Neural progenitor cell (in vitro differentiated cells): Measurements from ENCODE around the gene SHFL. TPM values are rescaled to one million over a fixed set of nuclear protein-coding genes. Genes with fewer than 3 reads are reported as not detected.

Experiments used
- DNase-seq: peaks from one replicate; pipeline ENCODE4 v3.0.0-alpha.2; 2016; ENCODE audit warnings: low spot score
- H2AFZ ChIP-seq: fragments of 200-600 bp; sonication (generic); replicated peaks from 2 replicates; pipeline ENCODE4 v1.6.1; 2016; ENCODE audit warnings: antibody characterized with exemption
- H3F3A ChIP-seq: fragments of 200-600 bp; sonication (generic); 2 replicates; pipeline ENCODE4 v1.6.1; 2016; ENCODE audit warnings: antibody characterized with exemption, low read depth
- H3K27ac ChIP-seq: fragments of 200-600 bp; sonication (generic); 2 replicates; pipeline ENCODE4 v1.5.1; 2016; ENCODE audit warnings: mild to moderate bottlenecking
- H3K27me3 ChIP-seq: fragments of 200-600 bp; sonication (generic); 2 replicates; pipeline ENCODE4 v1.6.1; 2016; ENCODE audit warnings: mild to moderate bottlenecking, moderate library complexity
- H3K36me3 ChIP-seq: fragments of 200-600 bp; sonication (generic); 2 replicates; pipeline ENCODE4 v1.5.1; 2016
- H3K4me1 ChIP-seq: fragments of 200-600 bp; sonication (generic); 2 replicates; pipeline ENCODE4 v1.6.1; 2016; ENCODE audit warnings: mixed run types
- H3K4me2 ChIP-seq: fragments of 200-600 bp; sonication (generic); 2 replicates; pipeline ENCODE4 v1.6.1; 2016
- H3K4me3 ChIP-seq: fragments of 200-600 bp; sonication (generic); 2 replicates; pipeline ENCODE4 v1.5.1; 2016
- H3K79me2 ChIP-seq: fragments of 200-600 bp; sonication (generic); 2 replicates; pipeline ENCODE4 v1.6.1; 2016; ENCODE audit warnings: low read depth
- H3K9ac ChIP-seq: fragments of 200-600 bp; sonication (generic); 2 replicates; pipeline ENCODE4 v1.6.1; 2016
- H3K9me3 ChIP-seq: fragments of 200-600 bp; sonication (generic); 2 replicates; pipeline ENCODE4 v1.5.1; 2016; ENCODE audit warnings: low read depth
- H4K20me1 ChIP-seq: fragments of 200-600 bp; sonication (generic); 2 replicates; pipeline ENCODE4 v1.6.1; 2016; ENCODE audit warnings: low read depth
- H3K27ac Mint-ChIP-seq: 3 replicates; pipeline ENCODE4 v1.8.0; 2021; ENCODE audit warnings: mixed read lengths
- H3K27me3 Mint-ChIP-seq: 2 replicates; pipeline ENCODE4 v1.8.0; 2022; ENCODE audit warnings: low read depth, mild to moderate bottlenecking, inconsistent platforms, moderate library complexity, mixed read lengths; ENCODE audit not compliant: insufficient read depth
- H3K36me3 Mint-ChIP-seq: 3 replicates; pipeline ENCODE4 v1.8.0; 2021; ENCODE audit warnings: mixed read lengths
- H3K4me1 Mint-ChIP-seq: 3 replicates; pipeline ENCODE4 v1.8.0; 2021; ENCODE audit warnings: mixed read lengths
- H3K4me3 Mint-ChIP-seq: 3 replicates; pipeline ENCODE4 v1.8.0; 2021; ENCODE audit warnings: mild to moderate bottlenecking, moderate library complexity, mixed read lengths
- H3K9me3 Mint-ChIP-seq: 3 replicates; pipeline ENCODE4 v1.8.0; 2020; ENCODE audit warnings: mixed read lengths
- CTCF ChIP-seq: fragments of 200-600 bp; sonication (generic); IDR thresholded peaks from 2 replicates; pipeline ENCODE4 v1.5.1; 2017; ENCODE audit warnings: antibody characterized with exemption, mild to moderate bottlenecking
- EZH2 ChIP-seq: fragments of 200-600 bp; sonication (generic); IDR thresholded peaks from 2 replicates; pipeline ENCODE4 v1.6.1; 2017; ENCODE audit warnings: antibody characterized with exemption, mild to moderate bottlenecking, moderate library complexity
- EZH2phosphoT487 ChIP-seq: fragments of 200-600 bp; sonication (generic); IDR thresholded peaks from 2 replicates; pipeline ENCODE4 v1.6.1; 2017; ENCODE audit warnings: antibody characterized with exemption
- total RNA-seq: library from RNA; depleted of rRNA; stranded (reverse); fragments of >200 nt; gene quantifications from 2 replicates; pipeline ENCODE4 v1.2.3, GENCODE V29; 2015; ENCODE audit warnings: low replicate concordance

SHFL gene
- total RNA-seq, 1 donor from 2014 or later = 0.15 TPM

DNA sequence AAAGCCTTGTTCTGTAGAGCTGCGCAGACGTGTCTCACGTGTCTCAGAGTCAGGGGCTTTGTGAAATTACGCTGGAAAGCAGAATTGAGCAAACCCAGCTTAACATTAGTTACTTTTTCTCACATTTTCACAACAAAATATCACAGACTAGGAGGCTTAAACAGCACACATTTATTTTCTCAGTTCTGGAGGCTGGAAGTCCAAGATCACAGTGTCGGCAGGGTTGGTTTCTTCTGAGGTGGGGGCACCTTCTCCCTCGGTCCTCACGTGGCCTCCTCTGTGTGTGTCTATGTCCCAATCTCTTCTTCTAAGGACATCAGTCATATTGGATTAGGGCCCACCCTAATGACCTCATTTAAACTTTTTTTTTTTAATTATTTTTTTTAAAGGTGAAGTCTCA, 38.3 kb downstream of the SHFL start:
- peaks cover 3% of the 10 kb centered on the region for H3K36me3 Mint-ChIP-seq
- H3K9ac ChIP-seq = no peak overlapping the region
- H3K4me3 ChIP-seq = no peak overlapping the region
- DNase-seq = no peak
- no peak overlapping the region for H2AFZ ChIP-seq
- H3K4me1 ChIP-seq = no peaks in the 10 kb centered on the region
- no peak for TF ChIP-seq CTCF
- no peak for TF ChIP-seq EZH2phosphoT487
- TF ChIP-seq EZH2 = no peak
- H3K27ac ChIP-seq = no peak overlapping the region
- peaks cover 2% of the 10 kb centered on the region for H3K27me3 Mint-ChIP-seq
- no peak overlapping the region for H3K4me3 Mint-ChIP-seq
- no peaks in the 10 kb centered on the region for H3K27me3 ChIP-seq
- H3K36me3 ChIP-seq = no peaks in the 10 kb centered on the region
- peaks cover 17% of the 10 kb centered on the region for H3F3A ChIP-seq
- H3K4me2 ChIP-seq = no peak overlapping the region
- H3K4me1 Mint-ChIP-seq = peaks cover 3% of the 10 kb centered on the region
- no peaks in the 10 kb centered on the region for H3K9me3 ChIP-seq
- peaks cover 2% of the 10 kb centered on the region for H3K79me2 ChIP-seq
- H4K20me1 ChIP-seq = no peaks in the 10 kb centered on the region
- peak overlapping the region; percentile 25 for H3K27ac Mint-ChIP-seq
- no peaks in the 10 kb centered on the region for H3K9me3 Mint-ChIP-seq

- H3K9ac ChIP-seq = no peak overlapping the region
- no peaks in the 10 kb centered on the region for H3K79me2 ChIP-seq
- no peaks in the 10 kb centered on the region for H3K27me3 ChIP-seq
- H3F3A ChIP-seq = peaks cover 10% of the 10 kb centered on the region
- Mint-ChIP-seq H3K4me1 (no peaks in the 10 kb centered on the region), H3K27me3 (peaks cover 2% of the 10 kb centered on the region), H3K36me3 (peaks cover 6% of the 10 kb centered on the region), H3K27ac (no peak overlapping the region), H3K9me3 (no peaks in the 10 kb centered on the region), H3K4me3 (no peak overlapping the region)
- no peaks in the 10 kb centered on the region for H3K36me3 ChIP-seq
- no peak for DNase-seq
- H3K4me3 ChIP-seq = no peak overlapping the region
- no peak overlapping the region for H3K4me2 ChIP-seq
- no peak overlapping the region for H2AFZ ChIP-seq
- no peaks in the 10 kb centered on the region for H3K4me1 ChIP-seq
- H4K20me1 ChIP-seq = no peaks in the 10 kb centered on the region
- no peak overlapping the region for H3K27ac ChIP-seq
- TF ChIP-seq EZH2 = no peak
- no peak for TF ChIP-seq CTCF
- TF ChIP-seq EZH2phosphoT487 = no peak
- H3K9me3 ChIP-seq = no peaks in the 10 kb centered on the region
These were observed 40.1 kb downstream of the SHFL start for GRCh38 chr19:10126213-10126639.

- DNase-seq = no peak
- Histone ChIP-seq H3K9me3 (no peaks in the 10 kb centered on the region), H3K79me2 (no peaks in the 10 kb centered on the region), H3K36me3 (peaks cover 3% of the 10 kb centered on the region), H2AFZ (no peak overlapping the region), H4K20me1 (no peaks in the 10 kb centered on the region), H3F3A (no peaks in the 10 kb centered on the region), H3K4me3 (no peak overlapping the region), H3K27ac (no peak overlapping the region), H3K4me1 (no peaks in the 10 kb centered on the region), H3K9ac (no peak overlapping the region), H3K27me3 (no peaks in the 10 kb centered on the region), H3K4me2 (no peak overlapping the region)
- Mint-ChIP-seq H3K27me3 (peaks cover 2% of the 10 kb centered on the region), H3K4me3 (no peak overlapping the region), H3K27ac (no peak overlapping the region), H3K9me3 (no peaks in the 10 kb centered on the region), H3K4me1 (no peaks in the 10 kb centered on the region), H3K36me3 (peaks cover 15% of the 10 kb centered on the region)
- TF ChIP-seq EZH2phosphoT487 = no peak
- TF ChIP-seq EZH2 = no peak
- TF ChIP-seq CTCF = no peak
These were observed 46.8 kb downstream of the SHFL start for GRCh38 chr19:10132905-10133304.
